GM15510 (cell line): ENCODE measurements around the gene TMEFF2.

ENCODE experiments used
- POLR2A ChIP-seq: IDR thresholded peaks from 3 replicates; pipeline ENCODE4 v1.6.1; 2011; ENCODE audit warnings: borderline replicate concordance; ENCODE audit not compliant: insufficient read length; ENCODE audit errors: extremely low read depth

The TMEFF2 gene

DNA sequence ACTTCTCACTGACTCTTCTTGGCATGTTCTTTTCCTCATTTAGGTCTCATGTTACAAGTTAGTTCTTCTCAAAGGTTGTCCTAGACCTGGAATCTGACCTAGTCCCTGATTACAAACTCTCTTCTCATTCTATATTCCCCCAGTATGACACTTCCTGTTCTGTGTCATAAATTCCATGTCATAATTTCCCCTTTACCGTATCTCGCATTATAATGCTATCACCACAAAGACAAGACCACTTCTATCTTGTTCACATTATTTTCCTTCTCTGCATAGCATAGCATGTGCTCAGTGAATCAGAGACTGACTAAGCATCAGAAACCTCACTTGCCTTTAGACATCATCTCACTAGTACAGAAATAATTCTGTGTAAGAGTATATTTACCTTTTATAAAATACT lies 284.2 kb downstream of the TMEFF2 start:
- no peak for TF ChIP-seq POLR2A

- no peak for TF ChIP-seq POLR2A
Observed at GRCh38 chr2:191908874-191909273, 285.9 kb downstream of the TMEFF2 start.

- TF ChIP-seq POLR2A: no peak
Observed at GRCh38 chr2:191907545-191907944, 287.2 kb downstream of the TMEFF2 start.

- TF ChIP-seq POLR2A: no peak
Observed at GRCh38 chr2:191907091-191907490, 287.6 kb downstream of the TMEFF2 start.

DNA sequence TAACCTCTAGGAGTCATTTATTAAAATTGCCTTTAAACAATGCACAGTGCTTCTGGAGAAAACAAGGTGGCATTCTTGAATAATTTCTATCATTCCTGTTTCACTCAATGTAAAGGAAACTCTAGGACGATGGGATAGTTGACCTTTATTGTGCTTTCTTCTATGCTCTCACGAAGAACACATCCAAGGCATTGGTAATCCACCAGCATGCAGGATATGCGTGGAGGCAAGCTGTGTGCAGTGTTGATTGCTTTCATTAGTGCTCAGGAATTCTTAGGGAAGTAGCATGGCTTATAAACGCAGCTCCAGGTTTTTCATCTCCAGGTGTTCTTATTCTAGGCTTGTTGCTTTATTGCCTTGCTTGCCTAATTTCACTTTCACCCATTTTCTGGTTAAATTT lies 289.4 kb downstream of the TMEFF2 start:
- no peak for TF ChIP-seq POLR2A

DNA sequence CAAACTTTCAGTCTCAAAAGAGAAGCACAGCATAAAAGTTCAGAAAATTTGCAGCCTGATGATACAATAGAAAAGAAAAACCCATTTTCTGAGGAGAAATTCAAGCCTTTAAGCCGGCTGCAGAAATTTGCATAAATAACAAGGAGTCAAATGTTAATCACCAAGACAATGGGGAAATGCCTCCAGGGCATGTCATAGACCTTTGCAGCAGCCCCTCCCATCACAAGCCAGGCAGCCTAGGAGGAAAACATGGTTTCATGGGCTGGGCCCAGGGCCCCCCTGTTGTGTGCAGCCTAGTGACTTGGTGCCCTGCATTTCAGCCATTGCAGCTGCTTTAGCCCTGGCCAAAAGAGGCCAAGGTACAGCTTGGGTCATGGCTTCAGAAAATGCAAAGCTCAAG lies 293.7 kb downstream of the TMEFF2 start:
- TF ChIP-seq POLR2A: no peak

- no peak for TF ChIP-seq POLR2A
Observed at GRCh38 chr2:191899410-191899809, 295.3 kb downstream of the TMEFF2 start.
